ENCODE results near the gene CDHR5.

- no peak for TF ChIP-seq CTCF (IDR thresholded peaks at IDR 0.05)
- TF ChIP-seq POLR2A (IDR thresholded peaks at IDR 0.05), result no peak
- no peak for TF ChIP-seq EP300 (IDR thresholded peaks at IDR 0.05)
Measured at GRCh38 chr11:630871-631270, 6.1 kb upstream of the CDHR5 start.

All from ovary (tissue), 3 donors.